ENCODE data around the gene RFFL.

DNA sequence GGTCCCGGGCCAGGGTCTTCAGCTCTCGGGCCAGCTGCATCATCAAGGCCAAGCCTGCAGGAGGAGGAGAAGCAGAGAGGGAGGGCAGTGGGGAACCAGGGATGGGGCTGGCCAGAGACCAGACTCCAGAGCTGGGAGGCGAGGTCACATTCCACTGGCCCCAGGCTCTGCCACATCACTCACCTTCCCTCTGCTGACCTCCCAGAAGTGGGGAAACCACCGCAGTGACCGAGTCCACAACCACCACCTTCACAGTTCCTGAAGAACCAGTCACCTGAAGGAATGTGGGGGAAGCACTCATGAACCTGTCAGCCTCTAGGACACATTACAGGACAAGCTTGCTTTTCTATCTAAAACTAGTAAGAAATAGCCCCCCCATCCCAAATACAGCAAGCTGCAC lies 39.8 kb upstream of the RFFL start:
- TF ChIP-seq, protein P1, sequence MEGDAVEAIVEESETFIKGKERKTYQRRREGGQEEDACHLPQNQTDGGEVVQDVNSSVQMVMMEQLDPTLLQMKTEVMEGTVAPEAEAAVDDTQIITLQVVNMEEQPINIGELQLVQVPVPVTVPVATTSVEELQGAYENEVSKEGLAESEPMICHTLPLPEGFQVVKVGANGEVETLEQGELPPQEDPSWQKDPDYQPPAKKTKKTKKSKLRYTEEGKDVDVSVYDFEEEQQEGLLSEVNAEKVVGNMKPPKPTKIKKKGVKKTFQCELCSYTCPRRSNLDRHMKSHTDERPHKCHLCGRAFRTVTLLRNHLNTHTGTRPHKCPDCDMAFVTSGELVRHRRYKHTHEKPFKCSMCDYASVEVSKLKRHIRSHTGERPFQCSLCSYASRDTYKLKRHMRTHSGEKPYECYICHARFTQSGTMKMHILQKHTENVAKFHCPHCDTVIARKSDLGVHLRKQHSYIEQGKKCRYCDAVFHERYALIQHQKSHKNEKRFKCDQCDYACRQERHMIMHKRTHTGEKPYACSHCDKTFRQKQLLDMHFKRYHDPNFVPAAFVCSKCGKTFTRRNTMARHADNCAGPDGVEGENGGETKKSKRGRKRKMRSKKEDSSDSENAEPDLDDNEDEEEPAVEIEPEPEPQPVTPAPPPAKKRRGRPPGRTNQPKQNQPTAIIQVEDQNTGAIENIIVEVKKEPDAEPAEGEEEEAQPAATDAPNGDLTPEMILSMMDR (IDR thresholded peaks at IDR 0.05), result no peak
- no peak for TF ChIP-seq POLR2A (IDR thresholded peaks at IDR 0.05)
